CD4-positive, alpha-beta memory T cell (primary cell): ENCODE results near the gene COG2. TPM values are rescaled to one million over a fixed set of nuclear protein-coding genes. Genes with fewer than 3 reads are reported as not detected.

ENCODE experiments used
- CTCF ChIA-PET: fragments of 350-600 bp; sonication (Branson Sonifier 250); formaldehyde crosslinking; loops from one replicate; lab custom pipeline; 2021; ENCODE audit warnings: inconsistent platforms; ENCODE audit not compliant: partially characterized antibody; lab: Charles Lee
- POLR2A ChIA-PET: fragments of 350-600 bp; sonication (Branson Sonifier 250); formaldehyde crosslinking; loops from one replicate; lab custom pipeline; 2021; ENCODE audit not compliant: partially characterized antibody; lab: Charles Lee
- DNase-seq, 5 donors: peaks; one replicate each; pipeline versions ENCODE4 v3.0.0 to v3.0.0-alpha.2; 2020 to 2022; ENCODE audit warnings: mixed read lengths in 1 of 5
- H3K27ac ChIP-seq: one replicate; pipeline ENCODE4 v1.7.0; 2013; ENCODE audit warnings: low read depth, low read length
- H3K27me3 ChIP-seq: 2 replicates; pipeline ENCODE4 v1.7.0; 2013; ENCODE audit warnings: mild to moderate bottlenecking, low read length, moderate library complexity; ENCODE audit not compliant: insufficient read depth
- H3K36me3 ChIP-seq: 2 replicates; pipeline ENCODE4 v1.7.0; 2013; ENCODE audit warnings: mild to moderate bottlenecking, low read length, moderate library complexity; ENCODE audit not compliant: insufficient read depth
- H3K4me1 ChIP-seq: 2 replicates; pipeline ENCODE4 v1.7.0; 2013; ENCODE audit warnings: mild to moderate bottlenecking, low read length, moderate library complexity; ENCODE audit not compliant: insufficient read depth
- H3K4me3 ChIP-seq, 2 donors: one replicate each; pipeline ENCODE4 v1.7.0; 2013; ENCODE audit warnings: low read length in 2 of 2, mild to moderate bottlenecking in 1 of 2
- H3K9me3 ChIP-seq, 2 donors: one replicate each; pipeline ENCODE4 v1.7.0; 2013; ENCODE audit warnings: low read length in 2 of 2, control low read depth in 1 of 2; ENCODE audit not compliant: control insufficient read depth in 1 of 2
- H3K27ac Mint-ChIP-seq, 7 donors: one replicate each; pipeline ENCODE4 v1.8.0; 2020 to 2021; ENCODE audit warnings: mixed read lengths in 7 of 7, mild to moderate bottlenecking in 6 of 7, inconsistent platforms in 3 of 7, moderate library complexity in 3 of 7
- H3K27me3 Mint-ChIP-seq, 2 donors: one replicate each; pipeline ENCODE4 v1.8.0; 2020 to 2021; ENCODE audit warnings: mixed read lengths in 2 of 2
- H3K36me3 Mint-ChIP-seq, 2 donors: one replicate each; pipeline ENCODE4 v1.8.0; 2020 to 2021; ENCODE audit warnings: mixed read lengths in 2 of 2, inconsistent platforms in 1 of 2, mild to moderate bottlenecking in 1 of 2
- H3K4me1 Mint-ChIP-seq, 4 donors: one replicate each; pipeline ENCODE4 v1.8.0; 2020 to 2021; ENCODE audit warnings: mixed read lengths in 4 of 4, mild to moderate bottlenecking in 1 of 4
- H3K4me3 Mint-ChIP-seq, 8 donors: one replicate each; pipeline ENCODE4 v1.8.0; 2020 to 2021; ENCODE audit warnings: mixed read lengths in 8 of 8, mild to moderate bottlenecking in 7 of 8, moderate library complexity in 6 of 8, inconsistent platforms in 3 of 8
- H3K9me3 Mint-ChIP-seq, 8 donors: one replicate each; pipeline ENCODE4 v1.8.0; 2020 to 2021; ENCODE audit warnings: mixed read lengths in 8 of 8, mild to moderate bottlenecking in 5 of 8, inconsistent platforms in 3 of 8, moderate library complexity in 1 of 8
- intact Hi-C: fragments of 100-400 bp; cut with micrococcal nuclease; formaldehyde crosslinking; loops from one replicate; pipeline ENCODE4 v1.15.1; 2023
- polyA plus RNA-seq, 2 donors: library from polyadenylated mRNA; unstranded; fragments of 300-500 nt; fragmentation: Illumina TruSeq; gene quantifications; one replicate each; pipeline ENCODE4 v1.2.3, GENCODE V29; 2021
- total RNA-seq, 2 experiments: library from RNA; stranded (reverse); gene quantifications; one replicate each; pipeline ENCODE4 v1.2.3, GENCODE V29; 2021

The COG2 gene
- total and polyA plus RNA-seq, 4 experiments from 2014 or later = 28.8 to 44.6 (median 36.1) TPM

DNA sequence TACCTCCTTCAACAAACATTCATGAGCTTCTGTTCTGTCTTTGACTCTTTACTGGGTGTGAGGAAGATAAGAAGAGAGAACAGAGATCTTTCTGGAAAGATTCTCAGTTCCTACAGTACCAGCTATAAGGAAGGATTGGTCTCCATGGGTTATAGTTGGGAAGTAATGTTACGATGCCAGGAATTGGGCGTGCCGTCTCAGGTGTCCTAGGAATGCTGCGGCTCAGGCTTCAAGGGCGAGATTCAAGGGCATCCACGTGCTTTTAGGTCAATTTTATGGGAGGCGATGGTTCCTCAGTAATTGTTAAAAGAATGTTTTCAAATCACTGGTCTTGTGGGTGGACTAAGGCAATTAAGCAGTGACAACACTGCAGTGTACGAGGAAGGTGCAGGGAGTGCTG lies 27.3 kb downstream of the COG2 start:
- Histone ChIP-seq H3K4me3 (no peak overlapping the region), H3K36me3 (peaks cover 66% of the 10 kb centered on the region), H3K9me3 (no peaks in the 10 kb centered on the region), H3K27me3 (no peaks in the 10 kb centered on the region), H3K4me1 (no peaks in the 10 kb centered on the region), H3K27ac (no peak overlapping the region)
- no peaks in the 10 kb centered on the region for H3K9me3 Mint-ChIP-seq
- H3K27ac Mint-ChIP-seq = peak overlapping the region in 2 of 7 donors; percentile 8 to 23
- ChIA-PET CTCF (interaction anchor here (0.9 kb wide), 1 partner anchor 27 kb away, joined by 3 read pairs; no protein-coding TSS in a partner anchor), POLR2A (no interaction called here)
- intact Hi-C loops = no loop called here
- DNase-seq = no peak
- H3K4me1 Mint-ChIP-seq = peaks cover 0 to 2% (median under 1%) of the 10 kb centered on the region in 4 donors
- H3K36me3 Mint-ChIP-seq = peaks cover 73 to 80% of the 10 kb centered on the region in 2 donors
- H3K27me3 Mint-ChIP-seq = no peaks in the 10 kb centered on the region
- no peak overlapping the region for H3K4me3 Mint-ChIP-seq

DNA sequence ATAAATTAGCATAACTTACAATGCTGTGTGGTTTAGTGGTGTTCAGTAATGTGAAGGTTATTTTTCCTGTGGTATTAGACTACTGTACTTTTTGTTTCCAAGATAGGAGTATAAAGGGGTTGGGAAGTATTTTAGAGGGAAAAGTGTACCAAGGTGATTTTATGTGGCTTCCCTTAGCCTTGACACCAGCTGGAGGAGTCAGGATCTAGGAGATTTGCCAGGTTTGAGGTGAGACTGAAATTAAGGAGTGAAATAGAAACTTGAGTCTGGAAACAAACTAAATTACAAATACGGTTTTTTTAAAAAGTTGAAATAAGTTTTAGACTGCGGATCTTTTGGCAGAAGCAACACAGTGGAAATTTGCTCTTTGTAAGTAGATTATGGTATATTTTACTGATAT lies 32.3 kb downstream of the COG2 start:
- peaks cover 0 to 4% (median under 1%) of the 10 kb centered on the region in 4 donors for H3K4me1 Mint-ChIP-seq

DNA sequence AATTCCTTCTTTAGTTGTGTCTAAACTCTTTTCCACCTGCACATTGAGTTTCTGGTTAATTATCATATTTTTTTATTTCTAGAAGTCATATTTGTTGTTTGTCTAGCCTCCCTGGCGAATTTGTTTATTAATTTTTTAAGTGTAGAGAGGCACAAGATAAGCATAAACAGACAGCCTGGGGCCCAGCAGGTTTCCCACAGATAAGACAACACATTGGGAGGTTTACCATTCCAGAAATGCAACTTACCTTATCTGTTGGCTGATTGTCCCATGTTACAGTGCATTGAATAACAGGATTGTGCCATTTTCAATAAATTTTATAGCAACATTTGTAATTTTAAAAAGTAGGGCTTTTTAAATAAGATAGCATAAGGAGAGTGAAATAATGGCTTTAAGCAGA lies 34.9 kb downstream of the COG2 start:
- intact Hi-C loops = loop anchor here (10.0 kb wide), 1 partner anchor 538 kb away; no protein-coding TSS in a partner anchor

More for the DNA sequence above, 32.3 kb downstream of the COG2 start:
- Histone ChIP-seq H3K4me3 (no peak overlapping the region), H3K27me3 (no peaks in the 10 kb centered on the region), H3K9me3 (no peaks in the 10 kb centered on the region), H3K27ac (no peak overlapping the region), H3K36me3 (peaks cover 53% of the 10 kb centered on the region), H3K4me1 (no peaks in the 10 kb centered on the region)
- intact Hi-C loops = loop anchor here (10.0 kb wide), 1 partner anchor 540 kb away; no protein-coding TSS in a partner anchor
- ChIA-PET CTCF (no interaction called here), POLR2A (no interaction called here)
- no peak for DNase-seq
- Mint-ChIP-seq H3K27me3 (no peaks in the 10 kb centered on the region), H3K27ac (peak overlapping the region in 1 of 7 donors; percentile 85), H3K4me3 (no peak overlapping the region), H3K9me3 (no peaks in the 10 kb centered on the region), H3K36me3 (peaks cover 72 to 76% of the 10 kb centered on the region in 2 donors)

DNA sequence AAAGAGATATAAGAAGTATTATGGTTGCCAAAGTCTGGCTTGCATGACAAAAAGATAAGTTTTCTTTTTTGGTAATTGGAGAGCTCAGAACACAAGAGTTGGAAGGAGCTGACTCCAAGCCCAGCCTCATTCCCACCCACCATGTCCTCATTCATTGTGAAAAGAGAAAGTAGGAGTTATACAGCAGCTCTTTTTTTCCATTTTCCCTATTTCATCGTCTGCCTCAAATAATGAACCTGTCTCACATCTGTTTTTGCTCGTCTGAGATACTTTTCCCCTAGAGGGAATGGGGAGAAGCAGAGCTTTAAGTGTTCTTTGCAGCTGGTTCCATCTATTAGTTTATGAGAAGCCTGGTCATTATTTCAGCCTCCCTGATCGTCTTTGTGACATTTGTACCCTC lies 36.9 kb downstream of the COG2 start:
- peaks cover 0 to 3% (median 0%) of the 10 kb centered on the region in 8 donors for H3K9me3 Mint-ChIP-seq
- H3K27me3 ChIP-seq = no peaks in the 10 kb centered on the region
- DNase-seq = no peak
- ChIA-PET CTCF (no interaction called here), POLR2A (no interaction called here)
- no peak overlapping the region for H3K4me3 ChIP-seq
- intact Hi-C loops = loop anchor here (10.0 kb wide), 1 partner anchor 536 kb away; no protein-coding TSS in a partner anchor
- no peak overlapping the region for H3K27ac ChIP-seq
- H3K36me3 ChIP-seq = peaks cover 41% of the 10 kb centered on the region
- H3K27ac Mint-ChIP-seq = no peak overlapping the region
- no peaks in the 10 kb centered on the region for H3K9me3 ChIP-seq
- peaks cover 0 to 4% (median under 1%) of the 10 kb centered on the region in 4 donors for H3K4me1 Mint-ChIP-seq
- no peaks in the 10 kb centered on the region for H3K27me3 Mint-ChIP-seq
- no peaks in the 10 kb centered on the region for H3K4me1 ChIP-seq
- H3K4me3 Mint-ChIP-seq = no peak overlapping the region
- H3K36me3 Mint-ChIP-seq = peaks cover 62 to 82% of the 10 kb centered on the region in 2 donors

More for the DNA sequence above, 34.9 kb downstream of the COG2 start:
- CTCF ChIA-PET = no interaction called here
- DNase-seq = no peak
- Histone ChIP-seq H3K36me3 (peaks cover 39% of the 10 kb centered on the region), H3K4me1 (no peaks in the 10 kb centered on the region), H3K9me3 (no peaks in the 10 kb centered on the region), H3K27ac (no peak overlapping the region), H3K27me3 (no peaks in the 10 kb centered on the region), H3K4me3 (no peak overlapping the region)
- Mint-ChIP-seq H3K27me3 (no peaks in the 10 kb centered on the region), H3K4me1 (peaks cover 0 to 4% (median under 1%) of the 10 kb centered on the region in 4 donors), H3K36me3 (peaks cover 66 to 79% of the 10 kb centered on the region in 2 donors), H3K27ac (peak overlapping the region in 1 of 7 donors; percentile 42), H3K9me3 (no peaks in the 10 kb centered on the region), H3K4me3 (no peak overlapping the region)
- POLR2A ChIA-PET = no interaction called here

DNA sequence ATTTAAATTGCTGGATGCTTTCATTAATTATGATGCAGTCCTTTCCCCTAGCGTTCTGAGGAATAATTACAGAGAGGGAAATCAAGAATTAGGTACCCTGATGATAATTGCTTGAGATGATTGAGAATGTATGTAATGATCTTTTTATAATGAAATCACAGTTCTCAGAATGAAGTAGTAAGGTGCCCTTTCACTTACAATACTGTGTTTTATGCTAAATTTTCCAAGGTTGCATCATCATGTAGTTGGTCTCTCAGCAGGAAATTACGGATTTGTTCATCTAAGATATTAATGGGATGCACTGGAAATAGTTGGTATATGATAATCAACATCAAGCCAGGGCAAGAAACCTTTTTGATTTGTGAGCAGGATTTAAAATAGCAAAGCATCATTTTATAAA lies 37.5 kb downstream of the COG2 start:
- Histone ChIP-seq H3K36me3 (peaks cover 48% of the 10 kb centered on the region), H3K27me3 (no peaks in the 10 kb centered on the region), H3K27ac (no peak overlapping the region), H3K4me1 (no peaks in the 10 kb centered on the region), H3K4me3 (no peak overlapping the region), H3K9me3 (no peaks in the 10 kb centered on the region)
- ChIA-PET POLR2A (no interaction called here), CTCF (no interaction called here)
- Mint-ChIP-seq H3K4me1 (peaks cover 0 to 4% (median under 1%) of the 10 kb centered on the region in 4 donors), H3K4me3 (no peak overlapping the region), H3K27me3 (no peaks in the 10 kb centered on the region), H3K36me3 (peaks cover 63 to 84% of the 10 kb centered on the region in 2 donors), H3K9me3 (peaks cover 0 to 3% (median 0%) of the 10 kb centered on the region in 8 donors), H3K27ac (no peak overlapping the region)
- DNase-seq = no peak
- intact Hi-C loops = loop anchor here (10.0 kb wide), 1 partner anchor 535 kb away; no protein-coding TSS in a partner anchor

- intact Hi-C loops = no loop called here
- H3K27me3 Mint-ChIP-seq = no peaks in the 10 kb centered on the region
- POLR2A ChIA-PET = no interaction called here
These were observed 38.2 kb downstream of the COG2 start for GRCh38 chr1:230680300-230681025.

DNA sequence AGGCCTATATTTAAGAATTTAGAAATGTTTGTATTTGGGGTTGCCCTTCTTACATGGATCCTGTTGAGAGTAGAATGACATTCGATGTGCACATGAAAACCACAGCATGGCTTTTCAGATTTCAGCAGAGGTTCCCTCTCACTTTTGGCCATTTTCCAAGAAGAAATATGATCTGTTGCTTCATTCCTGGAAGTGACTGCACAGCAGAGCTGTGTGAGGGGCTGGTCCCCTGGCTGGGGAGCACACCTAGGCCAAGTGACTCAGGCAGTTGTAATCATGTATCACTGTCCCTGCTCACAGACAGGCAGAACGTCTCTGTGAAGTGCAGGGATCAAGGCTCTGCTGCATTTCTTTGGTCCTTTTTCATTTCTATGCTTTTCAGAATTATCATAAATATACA lies 39.3 kb downstream of the COG2 start:
- no peaks in the 10 kb centered on the region for H3K27me3 Mint-ChIP-seq
- Histone ChIP-seq H3K36me3 (peaks cover 54% of the 10 kb centered on the region), H3K27ac (no peak overlapping the region), H3K4me1 (no peaks in the 10 kb centered on the region), H3K27me3 (no peaks in the 10 kb centered on the region), H3K9me3 (no peaks in the 10 kb centered on the region), H3K4me3 (no peak overlapping the region)
- H3K4me1 Mint-ChIP-seq = peaks cover 0 to 1% (median 0%) of the 10 kb centered on the region in 4 donors
- CTCF ChIA-PET = no interaction called here
- intact Hi-C loops = no loop called here
- H3K36me3 Mint-ChIP-seq = peaks cover 62 to 88% of the 10 kb centered on the region in 2 donors
- H3K9me3 Mint-ChIP-seq = peaks cover 0 to 3% (median 0%) of the 10 kb centered on the region in 8 donors
- peak overlapping the region in 1 of 7 donors; percentile 53 for H3K27ac Mint-ChIP-seq
- no peak for DNase-seq
- POLR2A ChIA-PET = no interaction called here
- H3K4me3 Mint-ChIP-seq = no peak overlapping the region

More at GRCh38 chr1:230680300-230681025, 38.2 kb downstream of the COG2 start:
- H3K4me1 ChIP-seq = no peaks in the 10 kb centered on the region
- H3K27ac ChIP-seq = no peak overlapping the region
- H3K4me3 ChIP-seq = no peak overlapping the region
- H3K4me3 Mint-ChIP-seq = no peak overlapping the region
- H3K9me3 Mint-ChIP-seq = peaks cover 0 to 3% (median 0%) of the 10 kb centered on the region in 8 donors
- no peak overlapping the region for H3K27ac Mint-ChIP-seq
- H3K9me3 ChIP-seq = no peaks in the 10 kb centered on the region
- peaks cover 52% of the 10 kb centered on the region for H3K36me3 ChIP-seq
- CTCF ChIA-PET = no interaction called here
- peaks cover 62 to 87% of the 10 kb centered on the region in 2 donors for H3K36me3 Mint-ChIP-seq
- DNase-seq = no peak
- H3K27me3 ChIP-seq = no peaks in the 10 kb centered on the region
- H3K4me1 Mint-ChIP-seq = peaks cover 0 to 4% (median under 1%) of the 10 kb centered on the region in 4 donors
